SH-SY5Y (cell line): ENCODE data around the gene FTCD.

Experiments
- GATA2 ChIP-seq: IDR thresholded peaks from 2 replicates; pipeline ENCODE4 v1.6.1; 2011; ENCODE audit warnings: mild to moderate bottlenecking, low read depth, low read length
- GATA3 ChIP-seq: IDR thresholded peaks from 2 replicates; pipeline ENCODE4 v1.6.1; 2011; ENCODE audit warnings: low read depth, mild to moderate bottlenecking, low read length, moderate library complexity

The FTCD gene

GRCh38 chr21:46096596-46097335, 58.6 kb downstream of the FTCD start:
- no peak for TF ChIP-seq GATA2
- TF ChIP-seq GATA3, result no peak

GRCh38 chr21:46095814-46096595, 59.4 kb downstream of the FTCD start:
- TF ChIP-seq GATA3 (no peak), GATA2 (no peak)

DNA sequence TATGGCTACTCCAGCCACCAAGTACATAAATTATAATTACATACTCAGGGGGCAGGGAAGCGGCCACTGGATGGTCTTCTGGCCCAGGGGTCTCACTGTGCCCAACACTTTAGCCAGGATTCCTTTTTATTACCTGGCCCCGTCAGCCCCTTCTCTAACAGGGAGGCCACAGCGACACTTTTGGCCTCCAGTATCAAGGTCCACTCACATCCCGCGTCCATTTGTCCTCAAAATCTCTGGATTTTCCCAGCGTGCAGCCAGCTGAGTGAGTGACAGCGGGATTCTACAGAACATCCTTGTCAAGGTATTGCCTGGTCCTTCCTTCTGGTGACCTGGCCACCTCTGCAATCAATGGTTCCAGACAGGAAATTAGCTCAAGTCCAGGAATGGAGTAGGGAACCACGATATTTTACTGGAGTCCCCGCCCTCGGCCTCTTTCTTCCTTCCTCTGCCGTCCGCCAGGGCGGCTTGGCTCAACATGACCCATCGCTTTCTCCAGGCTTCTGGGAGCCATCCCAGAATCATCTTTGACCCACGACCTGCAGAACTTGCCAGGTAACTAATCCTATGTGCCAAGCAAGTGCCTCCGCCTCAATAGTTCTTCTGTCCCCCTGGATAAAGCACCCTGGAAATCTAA, 60.2 kb downstream of the FTCD start:
- TF ChIP-seq GATA2 (no peak), GATA3 (no peak)

- no peak for TF ChIP-seq GATA3
- no peak for TF ChIP-seq GATA2
Observed at GRCh38 chr21:46094401-46095082, 60.8 kb downstream of the FTCD start.

GRCh38 chr21:46093668-46094400, 61.5 kb downstream of the FTCD start:
- TF ChIP-seq GATA2, result no peak
- no peak for TF ChIP-seq GATA3

DNA sequence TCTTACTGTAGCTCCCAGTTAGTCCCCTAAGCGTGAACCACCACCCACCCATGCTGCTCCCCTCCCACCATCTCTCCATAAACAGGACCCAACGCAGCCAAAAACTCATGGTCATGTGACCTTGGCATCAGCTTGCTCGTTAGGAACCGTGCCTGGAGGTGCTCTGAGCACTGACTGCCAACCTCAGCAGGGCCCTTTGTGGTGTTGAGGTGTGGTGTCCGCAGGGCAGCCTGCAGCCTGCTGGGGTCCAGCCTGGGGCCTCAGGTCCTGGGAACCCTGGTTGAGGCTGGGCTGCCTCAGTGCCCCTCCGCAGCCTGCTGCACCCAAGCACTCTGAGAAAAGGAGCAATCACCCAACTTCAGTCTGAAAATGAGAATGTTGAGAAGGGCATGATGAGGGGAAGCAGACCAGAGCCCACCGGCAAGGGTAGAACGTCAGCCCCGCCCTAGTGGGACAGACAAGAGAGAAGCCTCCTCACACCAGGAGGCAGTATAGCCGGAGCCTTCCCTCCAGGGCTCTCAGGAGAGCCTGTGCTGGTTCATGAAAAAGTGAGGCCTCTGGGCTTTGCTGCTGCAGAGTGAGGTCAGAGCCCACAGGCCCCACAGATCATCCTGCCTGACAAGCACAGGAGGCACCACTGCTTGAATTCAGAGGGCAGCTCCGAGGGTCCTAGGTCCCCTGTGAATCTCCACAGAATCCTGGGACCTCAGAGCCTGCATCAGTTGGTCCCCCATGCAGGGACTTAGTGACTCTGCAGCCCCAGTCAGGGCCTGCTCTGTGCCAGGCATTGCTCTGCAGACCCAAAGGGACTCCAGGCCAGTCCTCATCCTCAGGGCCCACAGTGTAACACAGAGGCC, 62.3 kb downstream of the FTCD start:
- no peak for TF ChIP-seq GATA2
- TF ChIP-seq GATA3, result no peak

- TF ChIP-seq GATA2, result no peak
- TF ChIP-seq GATA3, result no peak
Observed at GRCh38 chr21:46092026-46092764, 63.2 kb downstream of the FTCD start.

- TF ChIP-seq GATA3 (no peak), GATA2 (no peak)
Observed at GRCh38 chr21:46091631-46092025, 63.8 kb downstream of the FTCD start.

DNA sequence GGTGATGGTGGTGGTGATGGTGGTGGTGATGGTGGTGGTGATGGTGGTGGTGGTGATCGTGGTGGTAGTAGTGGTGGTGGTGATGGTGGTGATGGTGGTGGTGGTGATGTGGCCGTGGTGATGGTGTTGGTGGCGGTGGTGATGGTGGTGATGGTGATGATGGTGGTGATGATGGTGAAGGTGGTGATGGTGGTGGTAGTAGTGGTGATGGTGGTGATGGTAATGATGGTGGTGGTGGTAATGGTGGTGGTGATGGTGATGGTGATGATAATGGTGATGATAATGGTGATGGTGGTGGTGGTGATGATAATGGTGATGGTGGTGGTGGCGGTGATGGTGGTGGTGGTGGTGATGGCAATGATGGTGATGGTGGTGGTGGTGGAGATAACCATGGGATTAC, 64.3 kb downstream of the FTCD start:
- TF ChIP-seq GATA3 (no peak), GATA2 (no peak)

DNA sequence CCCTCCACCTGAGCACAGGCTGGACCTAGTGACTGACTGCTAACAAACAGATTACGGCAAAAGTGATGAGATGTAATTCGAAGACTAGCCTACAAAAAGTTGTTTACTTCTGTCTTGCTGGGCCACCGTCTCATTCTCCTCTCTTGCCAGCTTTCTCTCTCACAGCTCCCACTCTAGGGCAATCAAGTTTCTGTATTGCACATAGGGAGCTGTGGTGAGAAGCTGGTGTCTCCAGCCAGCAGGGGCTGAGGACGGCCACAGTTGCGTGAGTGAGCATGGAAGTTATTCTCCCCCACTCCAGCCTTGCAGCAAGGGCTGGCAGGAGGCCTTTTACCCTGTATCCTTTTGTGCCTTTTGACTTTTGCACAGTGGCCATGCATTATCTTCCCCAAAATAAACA, 66.1 kb downstream of the FTCD start:
- no peak for TF ChIP-seq GATA3
- TF ChIP-seq GATA2, result no peak

DNA sequence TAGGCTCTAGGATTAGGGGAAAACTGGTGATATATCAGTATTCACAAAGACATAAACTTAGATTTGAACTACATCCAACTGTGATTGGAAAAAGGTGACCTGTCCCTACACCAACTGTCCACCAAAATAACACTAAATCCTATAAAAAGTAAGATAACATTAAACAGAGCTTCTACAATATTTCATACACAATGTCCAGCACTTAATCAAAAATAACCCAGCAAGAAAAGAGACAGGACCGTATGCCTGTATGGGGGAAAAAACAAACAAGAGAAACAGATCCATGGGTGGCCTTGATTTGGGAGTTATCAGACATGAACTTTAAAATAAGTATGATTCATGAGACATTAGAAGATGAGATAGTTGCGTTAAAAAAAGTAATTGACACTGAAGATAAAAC, 67.2 kb downstream of the FTCD start:
- TF ChIP-seq GATA2 (no peak), GATA3 (no peak)

DNA sequence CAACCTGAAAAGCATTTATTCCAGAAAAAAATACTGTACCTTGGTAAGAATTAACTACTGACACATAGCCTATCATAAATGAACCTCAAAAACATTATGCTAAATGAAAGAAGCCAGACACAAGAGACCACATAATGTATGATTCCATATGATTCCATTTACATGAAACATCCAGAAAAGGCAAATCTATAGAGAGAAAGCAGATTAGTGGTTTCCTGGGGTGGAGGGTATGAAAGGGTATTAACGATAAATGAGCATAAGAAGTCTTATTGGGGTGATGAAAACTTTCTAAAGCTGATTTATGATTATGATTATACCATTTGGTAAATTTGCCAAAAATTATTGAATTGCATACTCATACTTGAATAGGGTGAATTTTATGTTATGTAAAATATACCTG, 67.7 kb downstream of the FTCD start:
- TF ChIP-seq GATA2, result no peak
